Right ventricle myocardium superior (tissue), 1 donor: ENCODE data around the gene RASGEF1C. TPM values are rescaled to one million over a fixed set of nuclear protein-coding genes. Genes with fewer than 3 reads are reported as not detected.

ENCODE experiments used
- ATAC-seq: fragments of 200-7000 bp; cut with Tn5 transposase; one replicate; pipeline ENCODE4 v1.9.1; 2020; ENCODE audit warnings: mild to moderate bottlenecking; ENCODE audit not compliant: poor library complexity
- DNase-seq: peaks from one replicate; pipeline ENCODE4 v3.0.0-alpha.2; 2020
- intact Hi-C: fragments of 100-400 bp; cut with DNase I; formaldehyde crosslinking; loops from one replicate; pipeline ENCODE4 v1.11.2; 2022
- total RNA-seq: library from RNA; stranded (reverse); fragmentation: NEBNext Ultra II Directional; extraction: Animal tissue kit (Norgen Biotek cat#: 25700); gene quantifications from one replicate; pipeline ENCODE4 v1.2.1, GENCODE V29; 2021
- donor health status: DM: no; HTN: yes; CAD: no; lungs with severe emphysema.

Gene RASGEF1C
- total RNA-seq, 1 donor from 2014 or later, result 0.59 TPM

DNA sequence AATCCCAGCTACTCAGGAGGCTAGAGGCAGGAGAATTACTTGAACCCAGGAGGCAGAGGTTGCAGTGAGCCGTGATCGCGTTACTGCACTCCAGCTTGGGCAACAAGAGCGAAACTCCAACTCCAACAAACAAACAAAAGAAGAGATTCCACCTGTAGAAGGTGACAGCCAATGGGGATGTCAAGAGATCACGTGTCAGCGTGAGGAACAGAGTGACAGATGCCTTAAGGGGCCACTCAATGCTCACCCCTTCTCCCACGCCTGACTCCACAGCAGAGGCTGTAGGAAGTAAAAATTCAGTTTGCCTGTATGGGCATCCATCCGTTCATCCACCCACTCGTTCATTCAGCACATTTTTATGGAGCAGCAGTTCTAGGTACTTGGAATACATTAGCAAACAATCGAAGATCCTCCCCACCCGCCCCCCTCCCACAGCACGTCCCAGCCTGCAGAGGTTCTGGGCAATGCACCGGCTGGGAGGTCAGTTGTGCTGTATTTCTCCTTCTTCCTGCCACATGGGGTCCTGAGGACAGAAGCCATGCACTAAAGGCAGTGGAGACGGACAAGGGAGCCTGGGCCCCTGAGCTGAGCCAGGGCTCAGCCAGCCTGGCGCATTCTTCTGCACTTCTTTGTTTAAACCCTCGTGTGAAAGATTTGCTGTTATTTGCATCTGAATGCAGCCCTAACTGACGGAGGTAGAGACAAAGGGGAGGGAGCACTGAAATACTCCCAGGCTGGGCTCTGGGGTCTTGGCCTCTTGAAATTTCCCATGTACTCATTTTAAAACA is 126.2 kb downstream of the RASGEF1C start:
- intact Hi-C loops, result no loop called here
- no peak for ATAC-seq
- DNase-seq, result no peak

GRCh38 chr5:180081481-180081880 is 127.5 kb downstream of the RASGEF1C start:
- DNase-seq (no peak), ATAC-seq (no peak)
- intact Hi-C loops, result no loop called here

- intact Hi-C loops, result no loop called here
- peak; percentile 43 for DNase-seq
- no peak for ATAC-seq
These were observed 128.3 kb downstream of the RASGEF1C start for GRCh38 chr5:180080486-180081280.

- intact Hi-C loops, result loop anchor here (10.0 kb wide), 1 partner anchor 95 kb away; no protein-coding TSS in a partner anchor
- DNase-seq, result peak; percentile 22
- ATAC-seq, result no peak
These were observed 129.1 kb downstream of the RASGEF1C start for GRCh38 chr5:180079702-180080466.

DNA sequence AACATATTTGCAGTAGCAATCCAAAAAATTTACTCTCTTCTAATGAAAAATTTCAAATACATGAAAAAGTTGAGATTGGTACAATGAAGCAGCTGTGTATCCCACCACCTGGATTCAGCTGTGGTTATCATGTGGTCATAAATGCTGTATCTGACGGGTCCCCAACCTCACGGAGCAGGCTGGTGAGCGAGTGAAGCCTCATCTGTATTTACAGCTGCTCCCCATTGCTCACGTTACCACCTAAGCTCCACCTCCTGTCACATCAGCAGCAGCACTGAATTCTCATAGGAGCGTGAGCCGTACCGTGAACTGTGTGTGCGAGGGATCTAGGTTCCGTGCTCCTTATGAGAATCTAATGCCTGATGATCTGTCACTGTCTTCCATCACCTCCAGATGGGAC is 130.7 kb downstream of the RASGEF1C start:
- ATAC-seq (no peak), DNase-seq (no peak)
- intact Hi-C loops, result loop anchor here (10.0 kb wide), 1 partner anchor 94 kb away; no protein-coding TSS in a partner anchor

DNA sequence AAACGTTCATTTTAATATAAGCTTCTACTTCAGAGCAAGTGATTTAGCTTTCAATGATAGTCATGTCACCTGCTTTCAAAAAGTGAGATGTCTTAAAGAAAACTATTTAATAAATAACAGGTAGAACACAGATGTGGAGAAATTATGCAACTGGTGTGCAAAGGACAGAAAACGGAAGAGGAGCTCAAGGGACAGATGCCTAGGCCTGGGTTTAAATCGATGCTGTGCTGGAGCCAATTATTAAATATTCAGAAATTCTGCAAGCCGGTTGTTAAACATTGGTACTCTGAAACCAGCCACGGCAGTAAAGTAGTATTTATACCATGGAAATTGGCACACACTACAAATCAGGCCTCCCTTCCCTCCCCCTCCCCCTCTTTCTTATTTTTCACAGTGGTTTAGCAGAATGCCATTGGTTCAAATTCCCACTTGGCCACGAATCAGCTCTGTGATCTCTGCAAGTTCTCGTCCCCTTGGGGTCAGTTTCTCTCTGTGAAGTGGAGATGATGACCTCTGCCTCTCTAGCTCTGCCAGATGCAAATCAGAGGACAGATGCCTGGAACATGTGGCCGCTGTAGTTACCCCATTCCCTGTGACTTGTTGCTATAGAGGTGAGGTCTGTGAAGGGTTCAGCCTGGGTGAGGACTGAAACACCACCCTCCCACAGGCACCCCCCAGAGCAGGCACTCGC is 131.3 kb downstream of the RASGEF1C start:
- ATAC-seq (no peak), DNase-seq (no peak)
- intact Hi-C loops, result loop anchor here (10.0 kb wide), 1 partner anchor 93 kb away; no protein-coding TSS in a partner anchor

- intact Hi-C loops, result loop anchor here (10.0 kb wide), 1 partner anchor 91 kb away; no protein-coding TSS in a partner anchor
- no peak for DNase-seq
- ATAC-seq, result no peak
These were observed 133.3 kb downstream of the RASGEF1C start for GRCh38 chr5:180075703-180076102.

DNA sequence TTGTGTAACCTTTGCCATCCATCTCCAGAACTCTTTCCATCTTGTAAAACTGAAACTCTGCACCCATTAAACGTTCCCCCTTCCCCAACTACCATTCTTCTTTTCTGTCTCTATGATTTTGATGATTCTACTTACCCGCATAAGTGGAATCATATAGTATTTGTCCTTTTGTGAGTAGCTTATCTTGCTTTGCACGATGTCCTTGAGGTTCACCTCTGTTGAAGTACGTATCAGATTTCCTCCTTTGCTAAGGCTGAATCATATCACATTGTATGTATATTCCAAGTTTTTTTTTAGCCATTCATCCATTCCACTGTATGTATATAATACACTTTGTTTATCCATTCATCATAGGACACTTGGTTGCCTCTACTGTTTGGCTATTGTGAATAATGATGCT is 134.5 kb downstream of the RASGEF1C start:
- ATAC-seq, result no peak
- intact Hi-C loops, result loop anchor here (10.0 kb wide), 1 partner anchor 90 kb away; no protein-coding TSS in a partner anchor
- DNase-seq, result no peak

DNA sequence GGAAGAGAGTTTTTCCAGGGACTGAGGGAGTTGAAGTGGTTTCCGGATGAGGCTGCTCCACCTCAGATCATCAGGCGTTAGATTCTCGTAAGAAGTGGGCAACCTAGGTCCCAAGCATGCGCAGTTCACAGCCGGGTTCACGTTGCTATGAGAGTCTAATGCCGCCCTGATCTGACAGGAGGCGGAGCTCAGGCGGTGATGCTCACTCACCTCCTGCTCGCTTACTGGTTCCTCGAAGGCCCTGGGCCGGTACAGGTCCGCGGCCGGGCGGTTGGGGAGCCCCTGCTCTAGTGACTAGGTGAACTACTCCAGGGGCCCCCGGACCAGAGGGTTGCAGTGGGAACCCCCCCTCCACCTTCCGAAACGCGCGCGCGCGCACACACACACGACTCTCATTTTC is 136.5 kb downstream of the RASGEF1C start:
- no peak for DNase-seq
- intact Hi-C loops, result loop anchor here (10.0 kb wide), 1 partner anchor 88 kb away; no protein-coding TSS in a partner anchor
- no peak for ATAC-seq

- no peak for DNase-seq
- intact Hi-C loops, result loop anchor here (10.0 kb wide), 1 partner anchor 87 kb away; no protein-coding TSS in a partner anchor
- no peak for ATAC-seq
These were observed 136.8 kb downstream of the RASGEF1C start for GRCh38 chr5:180072256-180072548.

DNA sequence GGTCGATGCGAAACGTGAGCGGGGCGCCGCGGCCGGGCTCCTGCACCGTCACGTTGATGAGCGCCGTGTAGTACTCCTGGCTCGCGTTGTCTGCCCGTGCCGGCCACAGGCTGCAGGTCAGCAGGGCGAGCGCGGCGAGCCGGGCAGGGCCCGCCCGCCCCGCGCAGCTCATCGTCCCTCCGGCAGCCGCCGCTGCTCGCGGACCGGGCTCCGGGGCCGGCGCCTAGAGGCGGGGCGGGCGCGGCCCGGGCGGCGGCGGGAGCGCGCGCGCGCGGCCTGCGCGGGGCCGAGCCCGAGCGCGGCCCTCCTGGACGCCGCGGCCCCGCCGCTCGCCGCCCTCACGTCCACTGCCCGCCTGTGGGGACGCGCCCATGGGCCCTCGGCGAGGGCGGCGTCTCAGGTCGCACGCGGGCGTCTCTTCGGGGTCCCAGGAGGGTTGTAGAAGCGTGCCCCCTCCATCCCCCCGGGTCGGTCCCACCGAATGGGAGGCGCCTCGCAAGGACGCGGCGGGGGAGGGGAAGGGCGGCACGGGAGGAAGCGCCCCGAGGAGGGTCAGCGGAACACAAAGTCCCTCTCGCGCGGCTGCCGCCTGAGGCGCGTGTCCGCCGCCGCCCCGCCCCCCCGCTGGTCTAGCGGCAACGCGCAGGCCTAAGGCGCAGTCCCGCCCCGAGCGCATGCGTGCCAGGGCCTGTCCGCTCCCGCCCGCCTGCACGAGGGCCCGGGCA is 137.3 kb downstream of the RASGEF1C start, which contains the start of gene RNF130:
Gene RNF130 (minus strand): TSS at position 229 of the 725 bp plus-strand sequence. CDS start 57 bp downstream, at position 172.
- intact Hi-C loops, result loop anchor here (10.0 kb wide), 1 partner anchor 87 kb away; no protein-coding TSS in a partner anchor
- ATAC-seq (peak; percentile 96), DNase-seq (peak; percentile 95)

DNA sequence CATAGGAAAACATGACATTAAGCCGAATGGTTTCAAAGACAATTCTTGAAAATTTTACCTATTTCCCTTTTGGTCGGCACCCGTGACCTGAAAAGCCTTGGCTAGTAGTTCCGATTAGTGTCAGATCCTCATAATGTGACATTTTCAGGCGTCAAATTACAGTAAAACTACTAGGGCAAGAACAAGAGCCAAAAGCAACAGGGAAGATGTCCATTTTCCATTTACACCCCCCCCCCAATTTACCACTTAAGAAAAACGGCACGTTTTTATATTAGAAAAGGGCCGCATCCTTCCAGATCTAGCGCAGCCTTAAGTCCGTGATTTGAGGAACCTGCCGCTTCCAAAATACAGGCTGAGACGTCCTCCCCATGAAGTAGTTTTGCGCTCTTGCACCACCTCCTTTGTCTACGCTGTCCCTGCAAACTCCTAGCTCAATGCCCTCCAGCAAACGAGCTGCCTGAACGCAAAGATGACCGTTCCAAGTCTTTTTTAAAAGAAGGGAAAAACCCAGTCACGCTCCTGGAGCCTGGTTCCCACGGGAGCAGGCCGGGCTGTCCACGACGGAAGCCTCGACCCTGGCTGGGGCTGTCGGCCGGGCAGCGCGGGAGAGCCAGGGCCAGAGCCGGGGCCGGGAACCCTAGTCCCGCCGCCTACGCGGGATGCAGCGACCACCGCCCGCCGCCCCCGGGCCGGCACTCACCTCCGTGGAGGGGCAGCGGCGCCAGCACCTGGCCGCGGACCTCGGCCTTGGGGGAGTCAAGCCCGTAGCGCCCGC is 138.1 kb downstream of the RASGEF1C start:
- peak; percentile 68 for DNase-seq
- intact Hi-C loops, result loop anchor here (10.0 kb wide), 1 partner anchor 86 kb away; no protein-coding TSS in a partner anchor
- ATAC-seq, result peak; percentile 46

DNA sequence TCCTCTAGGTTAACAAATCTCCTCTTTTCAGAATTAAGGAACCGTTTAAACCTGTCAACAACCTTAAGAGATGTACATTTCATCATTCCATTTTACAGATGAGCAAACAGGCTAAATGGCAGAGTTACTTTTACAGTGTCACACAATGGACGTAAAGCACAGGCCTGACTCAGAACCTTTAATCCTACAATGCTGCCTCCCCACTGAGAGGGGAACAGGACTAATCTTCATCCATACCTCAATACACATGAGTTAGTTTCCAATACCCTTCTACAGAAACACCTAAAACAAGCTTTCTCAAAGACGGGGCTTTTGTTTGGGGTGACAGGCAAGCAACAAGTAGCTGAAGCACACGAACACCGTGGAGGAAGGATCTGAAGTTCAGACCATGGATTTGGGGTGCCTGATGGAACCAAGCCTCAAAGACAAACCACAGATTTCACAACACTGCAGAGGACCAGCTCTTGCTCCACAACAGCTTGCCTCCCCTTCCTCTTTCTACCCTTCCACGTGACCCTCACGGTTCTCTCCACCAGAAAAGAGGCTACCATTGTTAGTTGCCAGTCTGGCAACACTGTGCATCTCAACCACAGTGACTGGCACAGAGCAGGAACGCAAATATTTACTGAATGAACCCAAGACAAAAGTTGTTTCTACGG is 139.3 kb downstream of the RASGEF1C start:
- no peak for ATAC-seq
- DNase-seq, result no peak
- intact Hi-C loops, result loop anchor here (10.0 kb wide), 1 partner anchor 85 kb away; no protein-coding TSS in a partner anchor

DNA sequence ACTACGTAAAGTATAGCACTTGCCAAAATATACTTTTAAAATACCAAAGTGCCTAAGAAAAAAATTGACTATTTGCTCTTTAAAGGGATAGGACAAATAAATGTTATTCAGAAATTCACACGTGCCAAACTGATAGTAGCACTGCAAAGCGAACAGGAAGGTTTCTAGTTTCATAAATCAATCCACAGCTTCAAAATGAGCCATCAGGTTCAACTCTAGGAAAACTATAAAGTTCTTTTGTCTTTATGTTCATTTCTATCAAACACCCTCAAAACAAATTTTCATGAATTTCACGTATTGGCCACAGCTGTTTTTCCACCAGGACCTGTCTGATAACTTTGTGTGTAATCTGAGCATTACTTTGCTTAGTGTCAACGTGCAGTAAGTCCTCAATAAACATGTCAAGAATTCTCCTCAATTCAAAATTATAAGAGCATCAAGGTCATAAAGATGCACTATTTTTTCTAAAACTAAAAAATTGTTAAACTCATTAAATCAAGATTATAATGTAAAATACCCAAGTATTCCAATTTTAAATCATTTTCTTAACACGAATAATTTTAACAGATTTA is 140.4 kb downstream of the RASGEF1C start:
- intact Hi-C loops, result no loop called here
- DNase-seq (no peak), ATAC-seq (no peak)

GRCh38 chr5:180067986-180068385 is 141.0 kb downstream of the RASGEF1C start:
- intact Hi-C loops, result no loop called here
- ATAC-seq (no peak), DNase-seq (no peak)

DNA sequence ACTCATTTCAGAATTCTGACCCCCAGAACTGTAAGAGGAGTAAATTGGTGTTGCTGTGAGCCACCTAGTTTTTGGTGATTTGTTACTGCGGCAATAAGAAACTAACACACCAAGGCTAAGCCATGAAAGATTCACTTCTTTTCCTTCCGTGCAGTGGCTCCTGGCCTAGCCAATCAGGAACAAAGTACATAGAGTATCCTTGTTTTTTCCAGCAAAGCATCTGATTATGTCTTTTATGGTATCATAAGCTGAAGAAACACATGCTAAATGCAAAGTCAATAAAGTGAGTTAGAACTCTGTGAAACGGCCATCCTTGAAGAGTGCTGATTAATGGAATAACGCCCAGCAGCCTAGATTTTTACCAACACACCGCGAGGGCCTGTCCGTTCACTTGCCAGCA is 148.8 kb downstream of the RASGEF1C start:
- ATAC-seq (no peak), DNase-seq (no peak)
- intact Hi-C loops, result no loop called here
